NCI-H128 (cell line): ENCODE data around the gene RSPO1.

ENCODE experiments used
- DNase-seq: peaks from one replicate; lab custom pipeline; 2025; ENCODE audit not compliant: unreplicated experiment; lab: John Stamatoyannopoulos, UW

Gene RSPO1

DNA sequence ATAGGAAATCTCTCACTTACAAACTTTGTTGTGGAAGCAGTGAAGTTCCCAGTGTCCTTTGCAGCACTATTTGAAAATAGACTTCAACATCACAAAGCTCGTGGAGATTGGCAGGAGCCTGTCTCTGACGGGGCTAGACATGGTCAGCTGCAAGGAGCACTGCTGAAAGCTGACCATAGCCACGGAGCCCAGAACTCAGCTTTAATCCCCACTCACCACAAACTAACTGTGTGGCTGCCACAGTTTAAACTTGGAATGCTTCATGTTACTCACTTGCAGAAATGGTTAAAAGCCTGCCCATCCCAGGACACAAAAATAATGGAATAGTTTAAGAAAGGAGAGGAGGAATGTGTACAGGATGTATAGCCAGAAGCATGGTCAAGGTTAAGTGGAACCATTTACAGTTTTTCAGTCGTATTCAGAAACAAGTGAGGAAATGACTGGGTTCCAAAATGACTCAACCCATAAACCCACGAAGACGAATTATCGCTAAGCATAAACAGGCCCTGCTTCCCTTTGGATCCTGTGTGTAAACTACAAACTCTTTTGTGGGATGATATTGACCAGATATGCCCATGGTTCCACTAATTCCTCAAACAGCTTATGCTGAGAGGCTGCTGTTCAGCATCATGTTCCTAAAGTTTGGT lies 59.7 kb downstream of the RSPO1 start:
- no peak for DNase-seq

- DNase-seq = no peak
Measured at GRCh38 chr1:37570528-37571334, 64.0 kb downstream of the RSPO1 start.

DNA sequence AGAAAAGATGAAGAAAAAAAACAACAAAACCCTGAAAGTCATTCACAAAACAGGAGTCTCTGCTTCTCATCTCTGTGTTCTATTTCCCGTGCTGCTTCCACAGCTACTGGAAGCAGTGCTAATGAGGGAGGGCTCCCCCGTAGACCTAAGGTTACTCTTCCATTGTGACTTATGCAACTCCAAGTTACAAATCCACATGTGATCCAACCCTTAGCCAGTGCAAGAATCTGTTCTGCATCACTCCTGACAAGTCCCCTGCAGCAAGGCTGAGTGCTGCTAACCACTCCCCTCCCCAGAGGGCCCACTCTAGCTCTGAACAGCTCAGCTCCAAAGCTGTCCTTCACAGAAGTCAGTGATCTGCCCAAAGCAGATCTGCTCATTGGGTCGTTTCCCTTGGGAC lies 67.7 kb downstream of the RSPO1 start:
- DNase-seq = no peak

GRCh38 chr1:37564892-37565291 lies 69.8 kb downstream of the RSPO1 start:
- no peak for DNase-seq

- no peak for DNase-seq
Measured at GRCh38 chr1:37562984-37563383, 71.7 kb downstream of the RSPO1 start.
